Measurements from ENCODE around the gene CEP95. TPM values are rescaled to one million over a fixed set of nuclear protein-coding genes. Genes with fewer than 3 reads are reported as not detected.

CEP95 gene
- total and polyA plus RNA-seq, 2 donors (not counting 1 experiment from before 2014, with no cell fraction given) = 16.6 to 24.8 TPM

GRCh38 chr17:64527914-64528313 lies 21.1 kb downstream of the CEP95 start:
- DNase-seq (ENCODE audit: low read depth in 2 of 2) = no peak
- Histone ChIP-seq H3K36me3 (ENCODE audit: control insufficient read depth, insufficient read depth, low read length) (peaks cover 7% of the 10 kb centered on the region), H3K27me3 (ENCODE audit: control insufficient read depth, insufficient read depth, low read length) (no peaks in the 10 kb centered on the region), H3K27ac (ENCODE audit: insufficient read depth, low read length) (no peak overlapping the region), H3K9me3 (ENCODE audit: control insufficient read depth, insufficient read depth, low read depth, low read length) (no peaks in the 10 kb centered on the region), H3K4me2 (ENCODE audit: extremely low read depth, insufficient read depth, low read length) (no peak overlapping the region), H4K20me1 (ENCODE audit: control insufficient read depth, extremely low read depth, insufficient read depth, low read length) (no peaks in the 10 kb centered on the region), H3K9ac (ENCODE audit: insufficient read depth, low read length) (no peak overlapping the region), H2AFZ (ENCODE audit: low read length) (no peak overlapping the region), H3K79me2 (ENCODE audit: control insufficient read depth, insufficient read depth, low read length) (no peaks in the 10 kb centered on the region), H3K4me1 (ENCODE audit: control insufficient read depth, extremely low read depth, insufficient read depth, low read length) (no peaks in the 10 kb centered on the region), H3K4me3 (replicated peaks in 1 of 4; ENCODE audit: control extremely low read depth in 1 of 4, insufficient read depth in 1 of 4, low read depth in 3 of 4, low read length in 4 of 4) (no peak overlapping the region)
- TF ChIP-seq CTCF (conservative IDR thresholded peaks at IDR 0.05 in 1 of 2, IDR thresholded peaks at IDR 0.05 in 1 of 2; ENCODE audit: low read depth in 1 of 2, low read length in 2 of 2) = no peak
- TF ChIP-seq EZH2 (IDR thresholded peaks at IDR 0.05; ENCODE audit: low read length, missing control alignments) = no peak

- no peak overlapping the region for H2AFZ ChIP-seq (ENCODE audit: low read length)
- no peak overlapping the region for H3K9ac ChIP-seq (ENCODE audit: insufficient read depth, low read length)
- no peak overlapping the region for H3K27ac ChIP-seq (ENCODE audit: insufficient read depth, low read length)
- no peaks in the 10 kb centered on the region for H3K27me3 ChIP-seq (ENCODE audit: control insufficient read depth, insufficient read depth, low read length)
- H3K36me3 ChIP-seq (ENCODE audit: control insufficient read depth, insufficient read depth, low read length) = peaks cover 9% of the 10 kb centered on the region
- no peaks in the 10 kb centered on the region for H3K9me3 ChIP-seq (ENCODE audit: control insufficient read depth, insufficient read depth, low read depth, low read length)
- no peaks in the 10 kb centered on the region for H4K20me1 ChIP-seq (ENCODE audit: control insufficient read depth, extremely low read depth, insufficient read depth, low read length)
- TF ChIP-seq EZH2 (IDR thresholded peaks at IDR 0.05; ENCODE audit: low read length, missing control alignments) (no peak), CTCF (conservative IDR thresholded peaks at IDR 0.05 in 1 of 2, IDR thresholded peaks at IDR 0.05 in 1 of 2; ENCODE audit: low read depth in 1 of 2, low read length in 2 of 2) (no peak)
- H3K4me1 ChIP-seq (ENCODE audit: control insufficient read depth, extremely low read depth, insufficient read depth, low read length) = no peaks in the 10 kb centered on the region
- no peaks in the 10 kb centered on the region for H3K79me2 ChIP-seq (ENCODE audit: control insufficient read depth, insufficient read depth, low read length)
- H3K4me2 ChIP-seq (ENCODE audit: extremely low read depth, insufficient read depth, low read length) = no peak overlapping the region
- H3K4me3 ChIP-seq (replicated peaks in 1 of 4; ENCODE audit: control extremely low read depth in 1 of 4, insufficient read depth in 1 of 4, low read depth in 3 of 4, low read length in 4 of 4) = no peak overlapping the region
- no peak for DNase-seq (ENCODE audit: low read depth in 2 of 2)
These were observed 22.4 kb downstream of the CEP95 start for GRCh38 chr17:64529221-64529620.

- no peak overlapping the region for H3K4me2 ChIP-seq (ENCODE audit: extremely low read depth, insufficient read depth, low read length)
- no peaks in the 10 kb centered on the region for H3K79me2 ChIP-seq (ENCODE audit: control insufficient read depth, insufficient read depth, low read length)
- no peaks in the 10 kb centered on the region for H3K4me1 ChIP-seq (ENCODE audit: control insufficient read depth, extremely low read depth, insufficient read depth, low read length)
- H2AFZ ChIP-seq (ENCODE audit: low read length) = no peak overlapping the region
- peaks cover 14% of the 10 kb centered on the region for H3K36me3 ChIP-seq (ENCODE audit: control insufficient read depth, insufficient read depth, low read length)
- no peaks in the 10 kb centered on the region for H4K20me1 ChIP-seq (ENCODE audit: control insufficient read depth, extremely low read depth, insufficient read depth, low read length)
- H3K9me3 ChIP-seq (ENCODE audit: control insufficient read depth, insufficient read depth, low read depth, low read length) = no peaks in the 10 kb centered on the region
- DNase-seq (ENCODE audit: low read depth in 2 of 2) = peak; percentile 53 to 85
- TF ChIP-seq CTCF (conservative IDR thresholded peaks at IDR 0.05 in 1 of 2, IDR thresholded peaks at IDR 0.05 in 1 of 2; ENCODE audit: low read depth in 1 of 2, low read length in 2 of 2) = no peak
- TF ChIP-seq EZH2 (IDR thresholded peaks at IDR 0.05; ENCODE audit: low read length, missing control alignments) = no peak
- H3K27ac ChIP-seq (ENCODE audit: insufficient read depth, low read length) = no peak overlapping the region
- no peak overlapping the region for H3K9ac ChIP-seq (ENCODE audit: insufficient read depth, low read length)
- no peaks in the 10 kb centered on the region for H3K27me3 ChIP-seq (ENCODE audit: control insufficient read depth, insufficient read depth, low read length)
- no peak overlapping the region for H3K4me3 ChIP-seq (replicated peaks in 1 of 4; ENCODE audit: control extremely low read depth in 1 of 4, insufficient read depth in 1 of 4, low read depth in 3 of 4, low read length in 4 of 4)
These were observed 25.2 kb downstream of the CEP95 start for GRCh38 chr17:64531955-64532371.
